ENCODE data around the gene CCIN.

DNA sequence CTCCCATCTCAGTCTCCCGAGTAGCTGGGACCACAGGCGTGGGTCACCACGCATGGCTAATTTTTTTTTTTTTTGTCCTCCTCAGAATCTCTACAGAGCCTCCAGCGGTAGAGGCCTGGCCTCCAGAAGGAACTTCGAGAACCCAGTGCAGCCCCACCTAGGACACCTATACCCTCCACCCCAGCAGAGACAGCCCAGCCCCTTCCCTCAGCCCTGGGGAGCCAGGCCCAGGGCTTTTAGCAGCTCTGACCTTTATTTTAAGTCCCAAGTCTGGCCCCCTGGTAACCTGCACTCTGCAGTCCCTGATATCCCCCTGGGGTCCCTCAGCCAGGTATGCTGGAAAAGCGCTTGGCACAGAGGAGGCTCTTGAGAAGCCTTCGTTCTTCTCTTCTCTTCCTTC, 27.4 kb upstream of the CCIN start:
- TF ChIP-seq, protein P1, sequence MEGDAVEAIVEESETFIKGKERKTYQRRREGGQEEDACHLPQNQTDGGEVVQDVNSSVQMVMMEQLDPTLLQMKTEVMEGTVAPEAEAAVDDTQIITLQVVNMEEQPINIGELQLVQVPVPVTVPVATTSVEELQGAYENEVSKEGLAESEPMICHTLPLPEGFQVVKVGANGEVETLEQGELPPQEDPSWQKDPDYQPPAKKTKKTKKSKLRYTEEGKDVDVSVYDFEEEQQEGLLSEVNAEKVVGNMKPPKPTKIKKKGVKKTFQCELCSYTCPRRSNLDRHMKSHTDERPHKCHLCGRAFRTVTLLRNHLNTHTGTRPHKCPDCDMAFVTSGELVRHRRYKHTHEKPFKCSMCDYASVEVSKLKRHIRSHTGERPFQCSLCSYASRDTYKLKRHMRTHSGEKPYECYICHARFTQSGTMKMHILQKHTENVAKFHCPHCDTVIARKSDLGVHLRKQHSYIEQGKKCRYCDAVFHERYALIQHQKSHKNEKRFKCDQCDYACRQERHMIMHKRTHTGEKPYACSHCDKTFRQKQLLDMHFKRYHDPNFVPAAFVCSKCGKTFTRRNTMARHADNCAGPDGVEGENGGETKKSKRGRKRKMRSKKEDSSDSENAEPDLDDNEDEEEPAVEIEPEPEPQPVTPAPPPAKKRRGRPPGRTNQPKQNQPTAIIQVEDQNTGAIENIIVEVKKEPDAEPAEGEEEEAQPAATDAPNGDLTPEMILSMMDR (IDR thresholded peaks at IDR 0.05; ENCODE audit: insufficient read depth, low read length, poor library complexity, severe bottlenecking), result no peak
- TF ChIP-seq EZH2phosphoT487 (conservative IDR thresholded peaks at IDR 0.05; ENCODE audit: low read length), result no peak
